Naive thymus-derived CD8-positive, alpha-beta T cell (primary cell): Measurements from ENCODE around the gene TRPM4. TPM values are rescaled to one million over a fixed set of nuclear protein-coding genes. Genes with fewer than 3 reads are reported as not detected.
A peak's percentile ranks its signal among the peaks of the same experiment; 100 is the strongest.
"Not testable (repeated sequence)": the region's sequence is repeated elsewhere in the genome, so short reads cannot be mapped to it uniquely, and the experiment has no call there.

Experiments
- ATAC-seq, 2 donors: fragments of 150-1000 bp; cut with Tn5 transposase in 1 of 2; sonication (Bioruptor Pico), chemical (Tn5 transposase) in 1 of 2; 1 replicate in 1 of 2; 2 replicates in 1 of 2; pipeline ENCODE4 v1.10.0; 2021; ENCODE audit warnings: mild to moderate bottlenecking in 2 of 2, moderate library complexity in 2 of 2
- POLR2A ChIA-PET: fragments of 350-600 bp; sonication (Branson Sonifier 250); formaldehyde crosslinking; loops from one replicate; lab custom pipeline; 2021; ENCODE audit warnings: antibody characterized with exemption; lab: Charles Lee
- DNase-seq, 10 donors: peaks; one replicate each; pipeline versions ENCODE4 v3.0.0 to v3.0.0-alpha.2; 2020 to 2022
- H3K27ac Mint-ChIP-seq, 10 donors: one replicate each; pipeline ENCODE4 v1.8.0; 2020 to 2022; ENCODE audit warnings: mild to moderate bottlenecking in 10 of 10, mixed read lengths in 10 of 10, moderate library complexity in 4 of 10, inconsistent platforms in 1 of 10
- H3K27me3 Mint-ChIP-seq, 5 donors: one replicate each; pipeline ENCODE4 v1.8.0; 2021 to 2022; ENCODE audit warnings: mixed read lengths in 5 of 5
- H3K36me3 Mint-ChIP-seq, 3 donors: one replicate each; pipeline ENCODE4 v1.8.0; 2020 to 2022; ENCODE audit warnings: mixed read lengths in 3 of 3, mild to moderate bottlenecking in 2 of 3, inconsistent platforms in 1 of 3
- H3K4me1 Mint-ChIP-seq, 4 donors: one replicate each; pipeline ENCODE4 v1.8.0; 2021 to 2022; ENCODE audit warnings: mixed read lengths in 4 of 4
- H3K4me3 Mint-ChIP-seq, 10 donors: one replicate each; pipeline ENCODE4 v1.8.0; 2020 to 2022; ENCODE audit warnings: mild to moderate bottlenecking in 10 of 10, mixed read lengths in 10 of 10, moderate library complexity in 6 of 10, inconsistent platforms in 1 of 10
- H3K9me3 Mint-ChIP-seq, 9 donors: one replicate each; pipeline ENCODE4 v1.8.0; 2020 to 2022; ENCODE audit warnings: mixed read lengths in 9 of 9, mild to moderate bottlenecking in 3 of 9, inconsistent platforms in 1 of 9, moderate library complexity in 1 of 9
- polyA plus RNA-seq, 3 donors: library from polyadenylated mRNA; unstranded; fragments of 300-500 nt; fragmentation: Illumina TruSeq; gene quantifications; one replicate each; pipeline ENCODE4 v1.2.3, GENCODE V29; 2021
- total RNA-seq, 8 experiments: library from RNA in 2 of 8; stranded (reverse) in 2 of 8; gene quantifications; one replicate each; pipeline ENCODE4 v1.2.3 and lab custom pipeline; 2021 to 2026

The TRPM4 gene
- total and polyA plus RNA-seq, 5 experiments from 2014 or later = not detected

DNA sequence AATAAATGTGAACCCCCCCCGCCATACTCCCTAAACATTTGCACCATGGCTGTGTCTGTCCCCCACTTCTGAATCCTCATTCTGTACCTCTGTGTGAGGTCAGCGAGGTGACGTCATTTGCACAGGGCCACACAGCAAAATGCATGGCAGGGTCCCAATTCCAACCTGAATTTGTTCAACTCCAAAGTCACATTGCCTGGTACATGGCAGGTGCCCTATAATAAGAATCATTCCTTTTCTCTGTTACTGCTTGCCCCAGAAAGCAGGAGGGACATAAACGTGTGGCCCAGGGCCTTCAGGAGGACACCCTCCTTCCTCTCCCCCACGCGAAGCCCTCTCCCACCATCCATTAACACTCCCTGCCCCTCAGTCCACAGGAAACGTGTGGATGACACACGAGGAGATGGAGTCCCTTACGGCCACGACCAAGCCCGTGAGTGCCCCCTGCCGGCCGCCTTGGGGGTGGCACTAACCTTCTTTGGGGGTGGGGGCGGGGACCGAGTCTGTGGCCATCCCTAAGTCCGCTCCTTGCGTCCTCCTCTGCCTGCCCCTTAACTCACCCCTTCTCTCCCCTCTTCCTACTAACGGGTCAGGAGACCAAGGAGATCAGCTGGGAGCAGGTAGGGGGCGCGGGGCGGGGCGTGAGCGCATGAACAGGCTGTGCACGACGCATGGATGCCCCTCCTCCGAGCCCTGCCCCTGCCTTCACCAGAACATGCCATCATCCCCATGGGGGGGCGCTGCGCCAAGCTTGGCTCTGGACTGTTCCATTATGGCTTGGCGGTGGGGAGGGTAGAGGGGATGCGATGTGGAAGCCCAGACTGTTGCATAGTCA is 11.8 kb upstream of the TRPM4 start:
- peak overlapping the region in 1 of 10 donors; percentile 66 for H3K27ac Mint-ChIP-seq
- DNase-seq (peak; percentile 54 to 85 (median 76)), ATAC-seq (peak; percentile 40 to 70)
- peaks cover 0 to 2% (median 0%) of the 10 kb centered on the region in 9 donors for H3K9me3 Mint-ChIP-seq
- H3K4me1 Mint-ChIP-seq = peaks cover 21 to 52% (median 35%) of the 10 kb centered on the region in 4 donors
- peaks cover 25 to 65% (median 49%) of the 10 kb centered on the region in 5 donors for H3K27me3 Mint-ChIP-seq
- POLR2A ChIA-PET = interaction anchor here (0.7 to 1.1 kb wide), 2 partner anchors 32 to 154 kb away, joined by 3 read pairs; partner anchors contain the start of gene LIN7B
- peaks cover 0 to 7% (median 0%) of the 10 kb centered on the region in 3 donors for H3K36me3 Mint-ChIP-seq
- H3K4me3 Mint-ChIP-seq = peak overlapping the region in 8 of 10 donors; percentile 2 to 61 (median 30)

DNA sequence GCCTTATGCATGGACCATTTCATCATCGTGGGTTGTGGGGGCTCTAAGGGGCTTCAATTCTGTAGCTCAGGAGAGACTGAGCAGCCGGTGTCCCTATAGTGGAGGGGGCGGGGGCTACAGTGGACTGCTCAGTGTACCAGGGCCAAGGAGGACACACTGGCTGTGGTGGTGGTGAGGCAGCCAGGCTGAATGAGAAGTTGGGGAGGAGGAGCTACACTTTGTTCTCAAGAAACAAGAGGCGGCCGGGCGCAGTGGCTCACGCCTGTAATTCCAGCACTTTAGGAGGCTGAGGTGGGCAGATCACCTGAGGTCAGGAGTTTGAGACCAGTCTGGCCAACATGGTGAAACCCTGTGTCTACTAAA is 11.2 kb upstream of the TRPM4 start:
- H3K4me3 Mint-ChIP-seq = peak overlapping the region in 1 of 10 donors; percentile 4

DNA sequence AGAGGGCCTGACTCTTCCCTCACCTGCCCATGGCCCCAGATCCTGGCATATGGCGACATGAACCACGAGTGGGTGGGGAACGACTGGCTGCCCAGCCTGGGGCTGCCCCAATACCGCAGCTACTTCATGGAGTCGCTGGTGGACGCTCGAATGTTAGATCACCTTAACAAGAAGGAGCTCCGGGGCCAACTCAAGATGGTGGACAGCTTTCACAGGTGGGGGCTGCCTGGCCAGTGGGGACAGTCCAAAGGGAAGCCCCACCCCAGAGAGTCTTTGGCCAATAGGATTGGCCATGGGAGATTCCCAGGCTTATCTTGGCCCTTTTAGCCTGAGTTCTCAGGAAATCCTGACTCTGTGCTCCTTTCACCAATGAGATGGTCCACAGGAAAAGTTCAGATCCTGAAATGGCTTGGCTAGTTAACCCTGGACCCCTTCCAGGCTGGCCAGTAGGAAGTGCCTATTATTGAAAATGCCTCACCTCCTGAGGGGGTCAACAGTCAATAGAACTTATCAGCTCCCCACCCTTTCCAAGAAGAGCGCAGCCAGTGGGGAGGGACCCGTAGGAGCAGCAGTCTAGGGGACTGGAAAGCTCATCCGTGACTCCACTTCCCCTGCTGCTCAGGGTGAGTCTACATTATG is 9.4 kb upstream of the TRPM4 start:
- H3K4me1 Mint-ChIP-seq = peaks cover 18 to 48% (median 36%) of the 10 kb centered on the region in 4 donors
- peaks cover 0 to 7% (median 0%) of the 10 kb centered on the region in 3 donors for H3K36me3 Mint-ChIP-seq
- POLR2A ChIA-PET = interaction anchor here (0.5 to 1.3 kb wide), 3 partner anchors 27 to 748 kb away, joined by 4 to 6 read pairs (median 5); no protein-coding TSS in a partner anchor
- DNase-seq (no peak), ATAC-seq (no peak)
- peak overlapping the region in 1 of 10 donors; percentile 15 for H3K27ac Mint-ChIP-seq
- peaks cover 22 to 73% (median 48%) of the 10 kb centered on the region in 5 donors for H3K27me3 Mint-ChIP-seq
- peaks cover 0 to 3% (median 0%) of the 10 kb centered on the region in 9 donors for H3K9me3 Mint-ChIP-seq
- peak overlapping the region in 9 of 10 donors; percentile 59 to 87 (median 74) for H3K4me3 Mint-ChIP-seq

More for the DNA sequence above, 11.2 kb upstream of the TRPM4 start:
- H3K27ac Mint-ChIP-seq, ATAC-seq, DNase-seq, H3K36me3 Mint-ChIP-seq, H3K9me3 Mint-ChIP-seq: not testable (repeated sequence)
- Mint-ChIP-seq H3K4me1 (peaks cover 22 to 54% (median 36%) of the 10 kb centered on the region in 4 donors), H3K27me3 (peaks cover 26 to 68% (median 48%) of the 10 kb centered on the region in 5 donors)
- POLR2A ChIA-PET = interaction anchor here (0.7 to 1.1 kb wide), 2 partner anchors 32 to 155 kb away, joined by 3 read pairs; partner anchors contain the start of gene LIN7B

DNA sequence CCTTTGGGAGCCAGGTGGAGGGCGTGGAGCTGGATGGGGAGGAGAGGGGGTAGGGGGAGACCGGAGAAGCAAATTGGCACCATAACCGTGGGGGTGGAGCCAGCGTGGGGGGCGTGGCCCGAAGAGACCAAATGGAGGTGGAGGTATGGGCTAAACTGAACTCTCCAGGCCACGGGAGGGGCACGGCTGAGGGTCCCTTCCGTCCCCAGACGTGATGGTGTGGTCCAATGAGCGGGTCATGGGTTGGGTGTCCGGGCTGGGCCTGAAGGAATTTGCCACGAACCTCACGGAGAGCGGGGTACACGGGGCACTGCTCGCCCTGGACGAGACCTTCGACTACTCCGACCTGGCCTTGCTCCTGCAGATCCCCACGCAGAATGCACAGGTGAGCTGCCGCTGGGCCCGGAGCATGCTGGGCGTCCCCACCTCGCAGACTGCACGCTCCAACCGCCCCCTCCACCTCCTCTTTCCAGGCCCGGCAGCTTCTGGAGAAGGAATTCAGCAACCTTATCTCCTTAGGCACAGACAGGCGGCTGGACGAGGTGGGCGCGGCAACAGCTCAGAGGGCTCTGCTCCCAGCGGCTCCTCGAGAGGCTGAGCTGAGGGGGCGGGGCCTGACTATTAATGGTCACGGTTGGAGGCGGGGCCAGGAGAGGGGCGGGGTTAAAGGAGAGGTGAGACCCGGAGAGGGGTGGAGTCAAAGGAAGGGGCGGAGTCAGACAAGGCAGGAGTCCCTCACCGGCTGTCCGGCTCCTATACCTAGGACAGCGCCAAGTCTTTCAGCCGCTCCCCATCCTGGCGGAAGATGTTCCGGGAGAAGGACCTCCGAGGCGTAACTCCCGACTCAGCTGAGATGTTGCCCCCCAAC is 8.6 kb upstream of the TRPM4 start:
- peaks cover 0 to 7% (median 0%) of the 10 kb centered on the region in 3 donors for H3K36me3 Mint-ChIP-seq
- DNase-seq = peak; percentile 58 to 88 (median 70)
- H3K4me1 Mint-ChIP-seq = peaks cover 23 to 46% (median 38%) of the 10 kb centered on the region in 4 donors
- peak; percentile 52 to 54 for ATAC-seq
- POLR2A ChIA-PET = interaction anchor here (0.6 to 1.3 kb wide), 3 partner anchors 29 to 190 kb away, joined by 4 read pairs; partner anchors contain the start of gene PPFIA3
- H3K27ac Mint-ChIP-seq = peak overlapping the region in 1 of 10 donors; percentile 15
- H3K27me3 Mint-ChIP-seq = peaks cover 27 to 77% (median 54%) of the 10 kb centered on the region in 5 donors
- H3K9me3 Mint-ChIP-seq = peaks cover 0 to 6% (median 1%) of the 10 kb centered on the region in 9 donors
- H3K4me3 Mint-ChIP-seq = peak overlapping the region; percentile 32 to 88 (median 80)

DNA sequence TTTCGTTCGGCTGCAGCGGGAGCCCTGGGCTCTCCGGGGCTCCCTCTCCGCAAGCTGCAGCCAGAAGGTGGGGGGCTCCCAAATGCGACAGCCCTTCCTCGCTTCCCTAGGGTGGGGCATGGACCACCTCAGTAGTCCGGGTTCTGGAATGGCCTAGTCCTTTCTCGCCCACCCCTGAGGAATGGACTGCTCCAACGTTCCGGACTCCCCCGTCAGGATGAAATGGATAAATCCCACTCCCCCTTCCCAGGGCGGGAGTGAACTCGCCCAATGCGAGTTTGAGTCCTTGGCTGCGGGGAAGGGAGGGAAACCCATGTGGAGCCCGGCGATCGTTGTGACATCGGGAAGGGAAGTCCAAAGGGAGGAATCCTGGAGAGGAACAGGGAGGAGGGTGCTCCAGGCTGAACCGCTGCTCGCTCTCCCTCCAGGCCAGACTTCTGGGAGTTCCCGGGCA is 7.9 kb upstream of the TRPM4 start:
- POLR2A ChIA-PET = interaction anchor here (0.6 to 1.3 kb wide), 3 partner anchors 30 to 191 kb away, joined by 4 read pairs; partner anchors contain the start of gene PPFIA3
- DNase-seq (no peak), ATAC-seq (no peak)
- H3K27me3 Mint-ChIP-seq = peaks cover 33 to 84% (median 61%) of the 10 kb centered on the region in 5 donors
- H3K36me3 Mint-ChIP-seq = peaks cover 0 to 7% (median 2%) of the 10 kb centered on the region in 3 donors
- H3K9me3 Mint-ChIP-seq = peaks cover 0 to 12% (median 2%) of the 10 kb centered on the region in 9 donors
- no peak overlapping the region for H3K27ac Mint-ChIP-seq
- H3K4me3 Mint-ChIP-seq = peak overlapping the region; percentile 67 to 88 (median 81)
- peaks cover 23 to 46% (median 38%) of the 10 kb centered on the region in 4 donors for H3K4me1 Mint-ChIP-seq

DNA sequence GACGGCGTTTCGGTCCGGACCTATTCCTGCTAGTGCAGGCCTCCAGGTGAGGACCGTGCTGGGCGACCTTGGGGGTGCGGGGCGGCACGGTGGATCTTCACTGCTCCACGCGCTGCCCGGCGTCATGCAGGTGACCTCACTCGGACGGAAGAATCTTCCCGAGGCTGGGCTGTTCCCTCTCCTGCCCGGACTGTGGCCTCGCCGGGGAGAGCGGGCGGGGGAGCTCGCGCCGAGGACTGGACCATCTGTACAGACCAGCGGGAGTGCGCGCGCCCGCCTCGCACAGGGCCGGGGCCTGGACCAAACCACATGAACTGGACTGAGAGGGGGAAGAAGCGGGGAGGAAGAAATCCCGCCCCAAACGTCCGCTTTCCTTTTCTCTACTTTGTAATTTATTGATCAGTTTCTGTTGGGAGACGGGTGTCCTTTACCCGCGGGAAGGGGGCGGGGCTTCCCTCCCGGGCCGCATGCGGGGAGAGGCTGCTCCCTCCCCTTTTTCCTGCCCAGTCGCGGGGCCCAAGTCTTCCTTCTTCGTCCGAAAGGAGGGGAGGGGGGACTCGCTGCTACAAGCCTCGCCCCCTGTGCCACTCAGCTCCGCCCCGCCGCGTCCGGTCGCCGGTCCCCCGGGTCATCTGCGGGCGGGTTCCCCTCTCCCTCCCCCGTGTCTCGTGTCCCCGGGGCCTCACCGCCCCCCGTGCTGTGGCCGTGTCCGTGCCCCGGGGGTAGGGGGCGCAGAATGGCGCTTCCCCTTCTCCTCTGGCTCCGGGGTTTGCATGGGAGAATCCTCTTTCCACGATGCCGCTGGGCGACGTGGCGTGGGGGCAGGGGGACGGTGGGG is 7.3 kb upstream of the TRPM4 start:
- peak overlapping the region; percentile 67 to 88 (median 81) for H3K4me3 Mint-ChIP-seq
- peak in 1 of 2 donors; percentile 17 for ATAC-seq
- peaks cover 0 to 14% (median 2%) of the 10 kb centered on the region in 9 donors for H3K9me3 Mint-ChIP-seq
- peaks cover 31 to 87% (median 65%) of the 10 kb centered on the region in 5 donors for H3K27me3 Mint-ChIP-seq
- peaks cover 0 to 7% (median 4%) of the 10 kb centered on the region in 3 donors for H3K36me3 Mint-ChIP-seq
- DNase-seq = peak in 2 of 10 donors; percentile 21 to 37
- POLR2A ChIA-PET = interaction anchor here (1.3 kb wide), 1 partner anchor 36 kb away, joined by 4 read pairs; the partner anchor contains the start of gene LIN7B
- H3K4me1 Mint-ChIP-seq = peaks cover 23 to 46% (median 37%) of the 10 kb centered on the region in 4 donors
- H3K27ac Mint-ChIP-seq = no peak overlapping the region

DNA sequence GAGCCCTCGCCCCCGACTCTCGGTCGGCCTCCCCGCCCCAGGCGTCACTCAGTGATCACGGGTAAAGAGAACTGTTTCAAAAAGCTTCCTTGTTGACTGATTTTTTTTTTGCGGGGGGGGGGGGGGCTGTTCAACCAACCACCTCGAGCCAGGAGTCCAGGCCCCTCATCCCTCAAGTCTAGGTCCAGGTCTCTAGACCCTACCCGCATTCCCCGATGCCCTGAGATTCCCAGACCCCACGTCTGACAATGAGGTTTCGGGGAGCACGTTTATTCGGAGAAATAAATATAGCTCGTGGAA is 6.7 kb upstream of the TRPM4 start:
- Mint-ChIP-seq H3K4me1 (peaks cover 19 to 41% (median 34%) of the 10 kb centered on the region in 4 donors), H3K27me3 (peaks cover 29 to 87% (median 67%) of the 10 kb centered on the region in 5 donors), H3K36me3 (peaks cover 0 to 7% (median 4%) of the 10 kb centered on the region in 3 donors), H3K4me3 (peak overlapping the region; percentile 12 to 88 (median 74)), H3K27ac (no peak overlapping the region), H3K9me3 (peaks cover 0 to 14% (median 2%) of the 10 kb centered on the region in 9 donors)
- no peak for DNase-seq
- ATAC-seq = no peak
- POLR2A ChIA-PET = interaction anchor here (0.5 to 1.3 kb wide), 3 partner anchors 29 to 340 kb away, joined by 4 to 7 read pairs (median 4); partner anchors contain the start of genes BCAT2 and LIN7B

DNA sequence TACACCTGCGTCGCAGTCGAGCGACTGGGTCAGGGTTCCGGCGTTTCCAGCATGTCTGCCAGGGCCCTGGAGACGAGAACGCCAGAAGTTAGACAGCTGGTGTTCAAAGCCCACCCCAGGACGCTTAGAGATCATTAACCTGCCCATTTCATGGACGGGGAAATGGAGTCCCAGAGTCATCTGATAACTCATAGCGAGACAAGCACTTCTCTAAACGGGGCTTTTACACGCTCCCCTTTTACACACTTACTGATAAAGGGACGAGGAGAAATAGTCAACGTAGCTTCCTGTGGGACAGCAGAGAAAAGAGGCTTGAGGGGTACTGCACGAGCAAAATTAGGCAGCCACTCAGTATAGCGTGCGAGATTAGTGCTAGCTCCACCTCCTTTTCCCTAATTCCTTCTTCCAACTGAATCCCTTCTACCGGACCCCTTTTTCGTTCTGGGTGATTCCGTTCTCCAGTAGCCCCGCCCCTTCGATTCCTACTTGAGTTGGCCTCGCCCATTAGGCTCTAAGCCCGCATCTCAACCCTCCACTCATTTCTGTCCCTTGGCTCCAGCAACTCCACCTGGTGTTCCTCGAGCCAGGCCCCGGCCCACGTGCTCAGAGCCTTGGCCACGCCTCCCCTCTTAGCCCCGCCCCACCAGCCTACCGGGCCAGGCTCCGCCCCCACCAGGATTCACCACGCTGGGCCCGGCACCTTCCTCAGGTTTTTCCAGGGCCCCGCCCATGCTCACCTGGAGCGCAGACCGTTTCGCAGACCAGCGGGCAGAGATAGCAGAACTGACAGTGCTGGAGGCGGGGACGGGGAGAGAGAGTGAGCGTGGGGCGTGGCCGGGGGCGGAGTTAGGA is 6.1 kb upstream of the TRPM4 start:
- DNase-seq (peak in 4 of 10 donors; percentile 16 to 42 (median 36)), ATAC-seq (peak; percentile 23 to 44)
- Mint-ChIP-seq H3K36me3 (peaks cover 0 to 7% (median 4%) of the 10 kb centered on the region in 3 donors), H3K4me3 (peak overlapping the region; percentile 28 to 88 (median 66)), H3K27ac (peak overlapping the region in 3 of 10 donors; percentile 65 to 76 (median 72)), H3K9me3 (peaks cover 0 to 14% (median 2%) of the 10 kb centered on the region in 9 donors), H3K4me1 (peaks cover 19 to 37% (median 31%) of the 10 kb centered on the region in 4 donors), H3K27me3 (peaks cover 30 to 87% (median 67%) of the 10 kb centered on the region in 5 donors)
- POLR2A ChIA-PET = interaction anchor here (0.5 to 1.3 kb wide), 3 partner anchors 30 to 340 kb away, joined by 4 to 7 read pairs (median 4); partner anchors contain the start of genes BCAT2 and LIN7B

DNA sequence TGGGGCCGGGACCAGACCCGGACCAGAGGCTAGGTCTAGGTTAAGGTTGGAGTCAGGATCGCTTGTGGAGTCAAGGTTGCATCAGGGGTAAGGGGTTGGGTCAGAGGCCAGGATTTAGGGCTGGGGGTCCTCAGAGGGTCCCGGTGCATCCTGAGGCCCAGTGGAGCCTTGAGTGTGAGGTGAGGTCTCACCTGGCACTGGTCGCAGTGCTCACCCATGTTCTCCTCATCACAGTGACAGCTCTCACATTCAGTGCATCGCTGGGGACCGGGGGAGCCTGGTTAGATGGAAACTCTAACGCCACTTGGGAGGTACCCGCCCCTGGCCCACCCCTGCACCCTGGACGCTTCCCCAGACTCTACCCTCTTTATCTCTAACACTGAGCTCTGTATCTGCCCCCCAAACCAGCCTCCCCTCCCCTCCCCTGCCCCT is 5.5 kb upstream of the TRPM4 start:
- POLR2A ChIA-PET = no interaction called here
- Mint-ChIP-seq H3K4me3 (peak overlapping the region in 7 of 10 donors; percentile 28 to 88 (median 66)), H3K27ac (peak overlapping the region in 1 of 10 donors; percentile 76), H3K27me3 (peaks cover 27 to 86% (median 64%) of the 10 kb centered on the region in 5 donors), H3K4me1 (peaks cover 19 to 37% (median 31%) of the 10 kb centered on the region in 4 donors), H3K36me3 (peaks cover 0 to 7% (median 4%) of the 10 kb centered on the region in 3 donors), H3K9me3 (peaks cover 0 to 14% (median 2%) of the 10 kb centered on the region in 9 donors)
- ATAC-seq = peak; percentile 8 to 14
- no peak for DNase-seq
